NCI-H1417 (cell line): ENCODE results near the gene LCA5L.
"Not testable (repeated sequence)": the region's sequence is repeated elsewhere in the genome, so short reads cannot be mapped to it uniquely, and the experiment has no call there.

ENCODE experiments used
- DNase-seq, 3 experiments: peaks; one replicate each; lab custom pipeline; 2025; lab: John Stamatoyannopoulos, UW

LCA5L gene

GRCh38 chr21:39451332-39452206 is 6.0 kb upstream of the LCA5L start, which contains the start of gene SH3BGR:
TSS of gene SH3BGR (plus strand) at chr21:39451970. CDS start at chr21:39452097, 127 bp downstream.
- no peak for DNase-seq

- DNase-seq = no peak
Measured at GRCh38 chr21:39447264-39447663, 1.7 kb upstream of the LCA5L start.

DNA sequence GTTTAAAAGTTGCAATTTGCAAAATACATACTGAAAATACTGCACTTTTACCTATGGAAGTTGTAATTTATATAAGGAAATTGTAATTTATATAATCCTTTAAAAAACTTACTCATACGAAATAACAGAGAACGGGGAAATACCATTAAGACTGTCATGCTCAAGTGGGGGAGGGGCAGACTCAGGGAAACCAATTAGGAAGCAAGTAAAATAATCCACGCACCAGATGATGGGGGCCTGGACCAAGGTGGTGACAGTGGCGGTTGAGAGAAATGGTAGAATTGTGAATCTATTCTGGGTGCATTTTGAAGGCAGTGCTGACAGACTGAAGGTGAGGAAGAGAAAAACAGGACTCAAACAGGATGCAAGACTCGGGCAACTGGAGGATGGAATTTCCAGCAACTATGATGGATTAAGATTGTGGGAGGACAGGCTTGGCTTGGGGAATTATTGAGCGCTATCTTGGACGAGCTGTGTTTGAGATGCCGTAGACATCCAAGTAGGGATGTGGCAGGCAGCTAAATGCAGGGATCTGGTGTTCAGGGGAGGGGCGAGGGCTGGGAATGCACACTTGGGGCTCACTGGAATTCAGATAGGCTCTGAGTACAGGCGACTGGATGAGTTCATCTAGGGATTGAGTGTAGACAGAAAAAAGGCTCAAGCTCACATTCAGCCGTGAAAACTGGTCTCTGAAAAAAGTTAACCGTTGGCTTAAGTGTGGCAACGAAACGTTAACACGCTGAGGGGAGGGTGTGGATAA is 977 bp downstream of the LCA5L start:
- peak in 2 of 3 experiments; percentile 45 to 69 for DNase-seq

DNA sequence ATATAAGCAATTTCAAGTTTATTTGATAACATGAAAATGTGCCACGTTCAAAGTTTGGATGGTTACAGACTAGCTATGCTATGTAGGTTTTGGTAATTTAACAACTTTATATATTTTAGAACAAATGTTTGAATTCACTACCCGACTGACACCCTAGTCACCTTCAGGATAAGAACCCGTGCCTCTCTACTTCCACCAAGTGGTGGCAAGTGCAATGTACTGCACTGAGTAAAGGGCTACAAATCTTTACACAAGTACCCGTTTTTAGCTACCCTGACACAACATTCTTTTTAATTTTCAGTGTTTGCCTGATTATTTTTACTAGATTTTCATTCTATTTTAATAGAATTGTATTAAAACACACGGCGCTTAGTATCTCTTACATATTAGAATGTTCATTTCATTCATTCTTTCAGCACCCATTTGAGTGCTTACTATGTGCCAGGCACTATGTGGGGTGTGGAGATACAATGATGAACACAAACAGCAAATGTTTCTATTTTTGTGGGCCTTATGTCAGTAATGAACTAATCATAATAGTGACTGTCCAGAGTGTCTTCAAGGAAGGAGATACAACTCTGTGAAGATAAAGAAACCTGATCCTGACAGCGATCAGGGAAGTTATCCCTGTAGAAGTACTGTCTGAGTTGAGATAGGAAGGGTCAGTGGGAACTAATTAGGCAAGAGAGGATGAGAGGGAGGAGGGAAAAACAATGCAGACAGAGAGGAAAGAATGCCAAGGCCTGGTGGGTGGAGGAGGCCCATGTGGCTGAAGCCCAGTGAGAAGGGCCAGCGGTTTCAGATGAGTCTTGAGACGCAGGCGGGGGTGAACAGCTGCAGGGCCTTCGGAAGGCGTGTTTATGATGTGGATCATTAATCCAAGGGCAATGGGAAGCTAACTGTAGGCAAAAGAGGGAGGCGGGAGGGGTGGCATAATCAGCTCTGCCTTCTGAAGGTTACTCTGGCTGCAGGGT is 3.8 kb downstream of the LCA5L start:
- DNase-seq = peak; percentile 18 to 72 (median 19)

DNA sequence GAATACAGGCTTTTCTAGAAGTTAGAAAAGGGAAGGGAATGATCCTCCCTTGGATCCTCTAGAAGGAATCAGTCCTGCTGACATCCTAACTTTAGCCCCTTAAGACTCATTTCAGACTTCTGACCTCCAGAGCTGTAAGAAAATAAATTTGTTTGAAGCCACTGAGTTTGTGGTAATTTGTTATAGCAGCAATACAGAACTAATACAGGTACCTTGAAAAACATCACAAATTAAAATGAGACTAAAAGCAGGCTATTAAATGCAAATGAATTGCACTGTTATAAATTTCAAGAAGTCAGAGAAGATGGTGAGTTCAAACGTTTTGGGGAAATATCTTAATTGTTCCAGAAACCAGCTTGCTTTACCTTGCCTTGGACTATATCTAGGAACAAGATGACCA is 6.3 kb downstream of the LCA5L start:
- DNase-seq = no peak

DNA sequence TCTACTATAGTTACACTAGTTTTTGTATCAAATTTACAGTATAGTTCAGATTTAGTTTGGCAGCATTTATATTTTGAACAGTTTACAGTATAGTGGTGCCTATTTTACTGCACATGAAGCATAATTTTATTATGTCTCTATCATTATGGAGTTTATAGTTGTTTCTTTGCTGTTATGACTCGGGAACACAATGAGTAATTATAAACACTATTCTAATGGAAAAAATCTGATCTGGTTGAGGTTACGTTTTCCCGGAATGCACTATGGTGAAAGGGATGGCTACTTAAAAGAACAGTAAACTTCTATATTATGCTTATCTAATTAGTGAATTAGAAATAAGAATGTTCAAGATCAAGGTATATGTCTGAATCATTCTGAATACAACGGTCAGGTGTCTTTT is 10.6 kb downstream of the LCA5L start:
- DNase-seq = no peak

DNA sequence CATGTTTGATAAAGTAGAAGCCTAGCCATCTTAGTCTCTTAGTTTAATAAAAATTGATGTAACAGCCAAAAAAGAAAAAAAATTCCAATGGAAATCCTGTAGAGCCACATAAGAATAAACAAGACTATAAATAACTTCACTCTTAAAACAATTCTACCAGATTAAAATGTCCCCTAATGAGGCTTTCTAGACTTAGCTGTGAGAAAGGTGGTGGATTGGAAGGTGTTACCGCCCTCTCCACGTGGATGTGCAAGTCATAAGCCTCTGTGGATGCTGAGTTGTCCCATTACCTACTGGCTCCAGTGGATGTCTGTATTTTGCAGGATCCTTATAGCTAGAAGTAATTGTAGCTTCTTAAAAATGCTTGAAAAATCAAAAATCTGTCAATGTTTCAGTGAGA is 14.6 kb downstream of the LCA5L start:
- no peak for DNase-seq

GRCh38 chr21:39430457-39430856 is 15.1 kb downstream of the LCA5L start:
- peak in 1 of 3 experiments; percentile 31 for DNase-seq

DNA sequence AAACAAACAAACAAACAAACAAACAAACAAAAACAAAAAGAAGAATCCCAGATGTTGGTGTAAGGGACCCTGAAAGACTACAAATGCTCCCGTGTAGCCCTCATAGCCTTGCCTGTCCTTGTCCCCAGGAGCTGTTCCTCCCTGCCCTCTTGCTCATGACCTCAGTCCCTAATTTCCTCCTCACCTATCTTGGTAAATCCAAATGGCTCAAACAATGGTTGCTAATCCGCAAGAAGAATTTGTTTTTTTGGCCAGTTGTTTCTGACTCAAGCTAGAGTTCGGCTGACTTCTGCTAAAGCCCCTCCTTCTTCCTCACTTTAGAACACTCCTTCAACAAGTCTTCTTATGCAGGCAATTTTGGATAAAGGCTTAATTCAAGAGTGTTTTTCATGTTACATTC is 15.6 kb downstream of the LCA5L start:
- no peak for DNase-seq

DNA sequence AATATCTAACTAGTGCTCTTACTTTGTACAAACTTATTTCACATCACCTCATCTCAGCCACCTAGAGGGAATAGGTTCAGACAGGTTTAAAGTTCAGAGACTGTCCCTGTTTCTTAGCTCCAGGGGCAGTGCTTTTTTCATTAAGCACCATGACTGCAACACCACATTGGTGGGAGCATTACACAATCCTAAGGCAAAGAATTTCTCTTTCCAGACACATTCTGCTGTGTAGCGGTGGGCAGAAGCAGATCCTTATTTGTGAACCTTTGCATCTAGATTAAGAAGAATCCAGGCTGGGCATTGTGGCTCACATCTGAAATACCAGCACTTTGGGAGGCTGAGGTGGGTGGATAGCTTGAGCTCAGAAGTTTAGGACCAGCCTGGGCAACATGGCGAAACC is 16.1 kb downstream of the LCA5L start:
- no peak for DNase-seq

DNA sequence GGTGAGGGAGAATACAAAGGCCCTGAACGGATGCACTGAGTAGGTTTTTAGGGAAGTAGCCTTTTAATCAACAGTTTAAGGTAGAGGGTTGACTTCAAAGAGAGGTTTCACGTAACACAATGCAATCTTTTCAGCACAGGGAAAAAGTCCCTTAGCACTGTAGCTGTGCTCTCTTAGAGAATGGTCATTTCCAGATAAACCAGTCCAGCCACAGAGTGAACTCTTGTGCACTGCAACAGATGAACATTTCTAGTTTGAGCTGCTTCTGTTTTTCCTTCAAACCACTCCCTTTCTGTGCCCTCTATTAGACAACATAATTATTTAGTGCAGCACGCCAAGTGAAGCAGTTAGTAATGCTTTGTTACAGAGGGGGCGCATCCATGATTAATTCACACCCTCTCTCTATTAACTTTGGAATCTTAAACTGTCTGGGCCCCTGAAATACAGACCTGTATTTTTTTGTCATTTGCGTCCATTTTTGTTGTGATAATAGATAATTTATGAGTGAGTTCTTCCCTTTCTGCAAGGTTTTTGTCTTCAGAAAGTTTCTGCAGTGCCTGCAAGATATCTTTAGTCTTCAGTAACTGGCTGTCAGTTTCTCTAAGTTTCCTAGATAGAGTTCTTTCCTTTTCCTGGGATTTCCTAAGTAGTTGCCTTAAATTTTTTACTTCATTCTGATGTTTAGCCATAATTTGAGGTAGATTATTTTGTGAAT is 22.9 kb downstream of the LCA5L start:
- DNase-seq = peak in 1 of 3 experiments; percentile 27

- DNase-seq = not testable (repeated sequence)
Measured at GRCh38 chr21:39419204-39419603, 26.4 kb downstream of the LCA5L start.

DNA sequence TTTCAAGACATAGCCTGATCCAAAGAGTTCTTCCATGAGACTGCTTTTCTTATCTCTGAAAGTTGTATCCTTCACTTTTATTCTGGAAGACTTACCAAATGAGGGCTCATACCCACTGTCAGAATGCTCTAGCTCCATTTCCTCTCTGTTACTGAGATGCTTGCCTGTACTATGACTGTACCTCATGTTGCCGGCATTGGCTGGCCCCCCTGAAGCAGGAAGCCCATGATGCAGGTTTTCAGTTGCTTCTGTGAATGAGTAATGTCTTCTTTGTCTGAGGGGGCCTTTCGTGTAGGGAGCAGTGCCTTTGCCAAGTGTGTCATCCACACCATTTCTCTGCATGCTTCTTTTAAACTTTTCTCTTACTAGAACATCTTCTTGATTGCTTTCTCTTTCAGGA is 39.5 kb downstream of the LCA5L start:
- DNase-seq = no peak

DNA sequence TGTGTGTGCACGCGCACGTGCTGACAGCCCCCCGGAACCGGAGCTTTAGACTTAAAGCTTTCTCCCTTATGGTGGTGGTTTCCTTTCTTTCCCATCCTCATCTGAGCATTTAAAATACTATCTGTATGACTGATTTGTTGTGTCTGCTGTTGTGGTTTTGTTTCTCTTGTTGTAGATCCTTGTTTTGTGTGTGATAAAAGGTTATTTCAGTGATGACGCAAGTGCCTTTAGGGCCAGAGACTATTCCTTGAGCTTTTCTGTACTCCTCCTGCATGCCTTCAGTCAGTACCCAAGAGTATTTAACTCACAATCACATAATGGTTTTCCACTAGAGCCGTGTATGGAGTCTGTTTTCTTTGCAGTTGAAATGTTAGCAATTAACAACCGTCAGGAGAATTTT is 45.4 kb downstream of the LCA5L start:
- DNase-seq = no peak

- DNase-seq = no peak
Measured at GRCh38 chr21:39397646-39398385, 47.8 kb downstream of the LCA5L start.

DNA sequence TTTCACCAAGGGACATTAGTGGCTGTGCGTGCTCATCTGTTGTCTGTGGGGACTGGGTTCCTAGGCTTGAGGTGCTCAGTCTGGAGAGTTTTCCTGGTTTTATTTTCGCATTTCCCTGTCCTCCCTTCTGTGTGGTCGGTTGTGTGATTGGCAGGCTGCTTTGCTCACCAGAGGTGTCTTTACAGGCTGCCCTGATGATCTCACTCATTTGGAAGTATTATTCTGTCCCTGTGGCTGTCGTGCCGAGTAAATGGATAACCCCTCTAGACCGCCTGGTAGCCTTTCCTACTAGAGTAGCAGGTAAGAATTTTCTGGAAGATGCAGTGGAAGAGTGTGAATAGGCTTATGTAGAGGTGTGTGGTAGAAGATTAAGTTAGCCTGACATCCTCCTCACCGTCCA is 52.6 kb downstream of the LCA5L start:
- no peak for DNase-seq

- no peak for DNase-seq
Measured at GRCh38 chr21:39390212-39390765, 55.3 kb downstream of the LCA5L start.

DNA sequence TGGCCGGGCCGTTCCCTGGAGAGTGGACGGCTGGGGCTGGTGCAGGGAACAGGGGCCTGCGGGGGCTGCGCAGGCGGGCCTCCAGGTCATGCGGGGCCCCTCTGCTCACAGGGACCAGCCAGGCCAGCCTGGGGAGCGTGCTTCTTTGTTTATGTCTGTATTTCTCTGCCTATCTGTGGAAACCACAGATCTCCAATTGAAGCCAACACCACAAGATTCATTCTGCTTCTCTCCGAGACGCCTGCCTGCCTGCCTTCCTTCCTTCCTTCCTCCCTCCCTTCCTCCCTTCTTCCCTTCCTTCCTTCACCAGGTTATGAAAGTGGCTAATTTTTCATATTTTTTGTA is 56.8 kb downstream of the LCA5L start:
- no peak for DNase-seq

- peak in 1 of 3 experiments; percentile 89 for DNase-seq
Measured at GRCh38 chr21:39388038-39388810, 57.4 kb downstream of the LCA5L start.
